ENCODE results near the gene ADCY1.

Gene ADCY1

GRCh38 chr7:45594745-45595535 is 20.8 kb downstream of the ADCY1 start:
- no peak for DNase-seq

DNA sequence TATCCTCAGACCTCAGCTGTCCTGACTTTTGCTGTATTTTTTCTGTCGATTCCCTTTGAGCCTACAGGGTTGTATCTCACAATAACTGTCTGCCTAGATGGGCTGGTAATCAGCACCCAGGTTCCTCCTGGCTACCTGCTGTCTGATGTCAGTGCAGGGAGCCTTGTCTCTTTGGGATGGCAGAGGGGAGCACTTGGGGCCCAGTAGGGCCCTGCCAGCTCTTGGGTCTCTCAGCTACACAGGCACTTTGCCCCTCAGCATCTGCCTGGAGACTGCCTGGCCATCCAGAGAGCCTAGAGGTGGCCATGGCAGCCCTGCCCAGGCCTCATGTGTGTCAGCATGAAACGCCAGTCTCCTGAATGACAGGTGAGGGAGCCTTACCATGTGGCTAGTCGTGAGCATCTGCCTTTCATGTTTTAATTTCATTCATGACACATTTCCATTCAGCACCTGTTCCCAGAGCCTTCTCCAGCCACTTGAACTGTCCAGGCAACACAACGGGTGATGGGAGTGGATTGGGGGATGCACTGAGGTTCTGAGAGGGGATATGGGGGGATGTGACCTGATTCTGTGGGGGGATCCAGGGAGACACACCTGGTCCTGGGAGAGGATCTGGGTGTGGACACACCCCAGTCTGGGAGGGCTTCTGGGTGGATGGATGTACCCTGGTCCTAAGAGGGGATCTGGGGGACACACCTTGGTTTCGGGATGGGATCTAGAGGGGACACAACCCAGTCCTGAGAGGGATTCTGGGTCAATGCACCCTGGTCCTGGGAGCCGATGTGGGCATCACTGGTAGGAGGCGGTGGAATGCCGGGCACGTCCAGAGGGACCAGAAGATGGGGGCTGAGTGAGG is 21.9 kb downstream of the ADCY1 start:
- DNase-seq, result no peak

DNA sequence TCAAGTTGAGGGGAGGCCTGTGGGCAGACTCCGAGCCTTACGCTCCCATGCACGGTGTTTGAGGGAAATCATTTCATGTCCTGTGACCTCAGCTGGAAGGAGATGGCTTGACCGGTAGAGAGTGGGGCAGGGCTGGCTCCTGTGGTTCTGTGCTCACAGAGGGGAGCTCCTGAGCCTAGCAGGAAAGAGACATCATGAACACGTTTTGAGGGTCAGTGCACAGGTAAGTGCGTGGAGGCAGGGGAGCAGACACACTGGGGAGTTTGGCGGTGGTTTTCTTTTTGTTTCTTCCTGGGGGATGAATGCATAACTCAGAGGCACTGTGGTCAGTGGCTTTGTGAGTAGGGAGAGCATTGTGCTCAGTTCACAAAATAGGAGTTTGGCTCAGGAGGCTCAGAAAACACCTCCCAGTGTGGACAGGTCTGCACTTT is 22.5 kb downstream of the ADCY1 start:
- DNase-seq, result no peak

DNA sequence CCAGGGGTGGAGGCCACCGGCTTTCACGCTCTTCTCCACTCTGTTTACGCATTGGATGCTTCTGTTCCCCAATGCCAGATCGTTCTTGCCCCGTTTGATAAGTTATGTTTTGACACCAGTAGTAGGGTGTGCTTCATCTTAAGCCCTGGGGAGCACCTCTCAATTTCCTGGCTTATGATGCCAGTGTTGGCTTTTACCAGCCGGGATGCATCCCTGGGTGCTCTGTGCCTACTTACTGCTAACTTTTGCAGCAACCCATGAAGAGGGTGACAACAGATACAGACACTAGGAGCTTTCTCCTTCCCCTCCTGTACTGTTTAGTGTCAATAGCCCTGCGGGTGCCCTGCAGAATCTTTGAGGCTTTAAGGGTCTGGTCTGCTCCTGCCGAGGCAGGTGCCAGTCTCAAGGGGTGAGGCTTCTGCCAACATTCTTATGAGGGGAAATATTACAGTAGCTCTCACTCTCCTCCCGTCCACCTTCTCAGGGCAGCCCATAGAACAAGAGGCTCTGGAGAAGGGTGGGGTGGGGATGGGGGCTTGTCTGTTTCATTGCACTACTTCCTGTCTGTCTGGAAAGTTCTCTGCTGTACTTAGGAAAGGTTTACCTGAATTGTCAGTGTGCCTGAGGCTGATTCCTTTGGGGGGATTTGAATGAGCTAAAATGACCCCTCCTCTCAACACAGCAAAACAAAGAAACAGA is 23.3 kb downstream of the ADCY1 start:
- no peak for DNase-seq

GRCh38 chr7:45598886-45599520 is 24.8 kb downstream of the ADCY1 start:
- no peak for DNase-seq

DNA sequence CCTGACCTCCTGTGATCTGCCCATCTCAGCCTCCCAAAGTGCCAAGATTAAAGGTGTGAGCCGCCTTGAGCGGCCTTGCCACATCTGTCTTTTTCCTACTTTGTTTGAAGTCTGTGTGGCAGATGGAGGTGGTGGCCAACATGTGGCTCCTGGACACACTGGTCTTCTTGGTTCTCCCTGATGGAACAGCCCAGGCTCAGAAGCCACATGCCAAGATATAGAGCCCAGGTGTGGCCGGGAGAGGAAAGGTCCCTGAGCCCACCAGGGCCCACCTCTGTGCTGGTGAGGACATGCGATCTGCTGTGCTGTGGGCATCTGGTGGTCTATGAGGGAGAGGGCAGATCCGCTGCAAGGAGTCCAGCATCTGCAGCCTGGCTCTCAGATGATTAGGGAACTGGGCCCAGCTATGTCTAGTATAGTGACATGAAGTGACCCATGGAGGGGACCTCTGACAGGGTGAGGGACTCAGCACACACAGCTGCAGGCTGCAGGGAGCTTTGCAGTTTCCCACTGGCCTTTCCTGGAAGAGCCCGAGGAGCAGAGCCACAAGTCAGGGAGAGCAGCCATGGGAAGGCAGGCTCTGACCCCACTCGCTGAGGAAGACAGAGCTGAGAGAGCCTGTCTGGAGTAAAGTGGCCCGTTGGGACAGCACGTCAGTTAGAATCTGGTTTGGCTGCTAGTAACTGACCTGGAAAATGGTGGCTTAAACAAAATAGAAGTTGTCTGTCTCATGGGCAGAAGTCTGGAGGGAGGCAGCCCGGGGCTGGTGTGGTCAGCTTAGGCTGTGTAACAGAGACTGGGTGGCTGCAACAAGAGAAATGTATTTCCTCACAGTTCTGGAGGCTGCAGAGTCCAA is 25.9 kb downstream of the ADCY1 start:
- DNase-seq, result no peak

DNA sequence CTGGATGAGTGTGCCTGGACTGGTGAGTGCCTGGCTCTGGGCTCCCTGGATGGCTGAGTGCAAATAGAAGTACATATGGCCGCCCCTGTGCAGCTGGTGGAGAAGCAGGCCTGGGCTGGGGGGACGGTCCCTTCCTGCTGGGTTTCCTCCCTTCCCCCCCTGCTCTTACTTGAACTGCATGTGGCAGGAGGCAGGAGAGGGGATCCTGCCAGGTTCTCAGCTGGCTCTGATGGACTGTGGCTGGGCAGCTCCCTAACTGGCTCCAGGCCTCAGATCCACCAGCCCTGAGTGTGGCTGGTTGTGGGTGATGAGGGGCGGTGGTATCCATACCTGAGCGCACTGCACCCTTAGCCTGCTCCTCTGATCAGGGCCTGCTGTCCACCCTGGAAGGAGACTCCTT is 26.9 kb downstream of the ADCY1 start:
- no peak for DNase-seq

DNA sequence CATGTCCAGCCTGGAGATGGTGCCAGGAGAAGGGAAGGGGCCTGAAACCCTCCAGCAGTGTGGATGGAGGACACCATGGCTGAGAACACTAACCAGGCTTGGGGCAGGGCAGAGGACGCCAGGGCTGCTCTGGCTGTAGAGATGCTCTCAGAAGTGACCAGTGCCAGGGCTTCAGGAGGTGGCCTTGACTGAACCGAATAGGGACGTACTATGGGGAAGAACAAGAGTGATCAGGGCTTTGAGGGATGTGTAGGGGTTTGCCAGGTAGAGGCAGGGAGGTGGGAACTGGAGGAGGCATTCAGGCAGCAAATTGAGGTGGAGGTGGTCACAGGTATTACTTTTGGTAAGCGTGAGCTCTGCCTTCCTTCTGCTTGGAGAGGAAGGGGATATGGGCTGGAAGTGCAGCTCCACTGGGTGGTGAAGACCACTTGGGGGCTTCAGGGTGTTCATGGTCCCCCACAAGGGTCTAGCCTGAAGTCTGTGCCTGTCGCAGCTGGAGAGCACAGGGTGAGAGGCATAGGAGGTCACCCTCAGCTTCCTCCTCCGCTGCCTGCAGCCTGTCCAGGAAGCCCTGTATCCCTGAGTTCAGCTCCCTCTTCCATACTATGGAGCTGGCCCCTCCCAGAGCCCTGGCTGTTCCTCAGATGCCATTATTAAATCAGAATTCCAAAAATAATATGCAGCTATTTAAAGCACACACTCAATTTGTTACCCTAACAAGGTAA is 27.8 kb downstream of the ADCY1 start:
- DNase-seq, result no peak

DNA sequence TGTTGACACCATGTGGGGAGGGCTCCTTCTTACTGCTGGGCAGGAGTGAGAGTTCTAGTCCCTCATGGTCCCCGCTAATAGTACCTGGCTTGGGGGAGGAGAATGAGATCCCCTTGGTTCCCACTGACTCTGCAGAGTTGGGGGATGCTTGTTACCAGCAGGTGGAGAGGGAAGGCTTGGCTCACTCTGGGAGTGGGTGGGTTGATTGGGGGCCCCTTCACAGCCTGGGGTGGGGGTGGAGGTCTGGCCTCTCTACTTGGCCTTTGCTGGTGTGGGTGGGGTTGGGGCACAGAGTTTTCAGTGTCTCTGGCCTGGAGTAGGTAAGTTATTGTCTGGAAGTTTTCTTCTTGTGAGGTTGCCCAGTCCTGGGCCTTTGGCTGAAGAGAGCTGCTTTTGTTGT is 31.9 kb downstream of the ADCY1 start:
- DNase-seq, result no peak

DNA sequence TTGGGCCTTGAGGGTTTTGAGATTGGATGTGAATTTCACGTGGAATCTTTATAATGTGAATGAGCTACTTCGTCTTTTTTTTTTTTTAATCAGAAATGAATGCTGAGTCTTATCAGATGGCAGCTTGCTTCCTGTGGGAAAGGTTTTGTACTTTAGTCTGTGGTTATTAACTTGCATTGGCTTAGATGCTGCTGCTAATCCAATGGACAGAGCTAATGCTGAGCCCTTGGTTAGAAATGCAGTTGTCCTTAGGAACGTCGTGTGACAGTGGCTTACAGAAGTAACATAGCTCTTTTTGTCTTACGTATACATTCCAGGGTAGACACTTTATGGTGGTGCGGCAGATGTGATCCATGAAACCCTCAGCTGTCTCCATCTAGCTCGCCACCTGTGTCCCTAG is 32.8 kb downstream of the ADCY1 start:
- no peak for DNase-seq

DNA sequence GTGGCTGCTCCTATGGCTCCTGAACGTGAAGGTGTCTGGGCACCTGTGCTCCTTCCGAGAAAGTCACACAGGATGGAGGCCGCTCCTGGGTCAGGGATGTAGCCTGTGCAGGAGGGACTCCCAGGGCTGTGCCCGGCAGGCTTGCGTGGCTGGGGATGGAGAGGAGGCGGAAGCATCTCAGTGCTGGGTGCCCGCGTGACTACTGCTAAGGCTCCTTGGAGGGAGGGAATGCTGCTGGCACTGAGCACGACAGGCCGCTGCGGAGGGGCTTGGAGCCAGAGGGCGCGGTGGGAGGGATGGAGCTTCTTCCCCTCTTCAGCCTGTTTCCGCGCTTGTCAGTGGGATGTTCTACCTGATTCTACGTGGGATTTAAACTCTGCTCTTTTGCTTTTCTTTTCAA is 35.0 kb downstream of the ADCY1 start:
- DNase-seq, result no peak

DNA sequence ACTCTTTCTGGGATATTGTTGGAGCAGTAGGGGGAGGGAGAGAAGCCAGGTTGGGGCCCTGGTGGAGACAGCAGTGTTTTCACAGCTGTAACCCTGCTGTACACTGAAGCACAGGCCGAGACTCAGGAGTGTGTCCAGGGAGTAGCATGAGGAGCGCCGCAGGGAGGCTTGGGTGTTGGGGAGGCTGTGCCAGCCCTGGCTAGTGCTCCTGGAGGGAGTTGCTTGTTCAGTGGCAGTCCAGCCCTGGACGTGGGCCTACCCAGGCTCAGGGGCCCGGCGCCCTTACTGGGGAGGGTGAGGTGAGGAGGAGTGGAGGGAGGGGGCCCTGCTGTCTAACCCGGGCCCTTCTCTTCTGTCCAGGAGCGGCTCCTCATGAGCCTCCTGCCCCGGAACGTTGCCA is 35.9 kb downstream of the ADCY1 start:
- DNase-seq, result no peak

GRCh38 chr7:45610660-45611299 is 36.6 kb downstream of the ADCY1 start:
- no peak for DNase-seq

DNA sequence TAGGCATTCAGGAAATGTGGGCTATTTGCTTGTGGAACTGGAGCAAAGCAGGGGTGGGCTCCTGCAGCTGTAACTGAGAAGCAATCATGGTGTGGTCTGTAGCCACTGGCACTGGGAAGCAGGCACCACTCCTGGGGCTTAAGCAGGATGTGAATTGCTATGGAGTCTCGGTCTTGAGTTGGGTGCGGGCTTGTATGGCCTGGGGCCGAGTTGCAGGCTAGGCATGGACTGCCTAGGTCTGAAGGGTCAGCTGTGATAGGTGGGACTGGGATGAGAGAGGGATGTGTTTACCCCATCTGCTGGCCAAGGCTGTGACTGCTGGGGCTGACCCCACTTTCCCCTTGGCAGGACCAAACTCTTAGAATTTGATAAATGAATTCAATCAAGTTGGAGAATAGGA is 43.0 kb downstream of the ADCY1 start:
- no peak for DNase-seq

DNA sequence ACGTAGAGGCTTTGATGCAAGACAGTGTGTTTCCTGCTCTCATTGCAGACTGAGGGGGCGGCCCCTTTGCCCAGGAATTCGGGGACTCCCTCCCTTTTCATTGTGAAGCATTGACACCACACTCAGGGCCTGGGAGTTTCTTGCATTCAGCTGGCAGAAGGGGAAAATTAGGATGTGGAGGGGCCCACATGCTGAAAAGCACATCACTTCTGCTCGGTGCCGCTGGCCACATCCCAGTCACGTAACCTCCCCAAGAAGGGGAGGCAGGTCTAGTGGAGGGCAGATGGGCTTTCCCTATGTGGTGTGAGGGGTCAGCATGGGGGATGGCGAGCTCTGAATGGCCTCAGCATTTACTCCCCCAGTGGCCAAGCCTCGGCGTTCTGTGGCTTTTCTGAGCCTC is 47.9 kb downstream of the ADCY1 start:
- no peak for DNase-seq

- no peak for DNase-seq
Observed at GRCh38 chr7:45623157-45623556, 49.0 kb downstream of the ADCY1 start.

DNA sequence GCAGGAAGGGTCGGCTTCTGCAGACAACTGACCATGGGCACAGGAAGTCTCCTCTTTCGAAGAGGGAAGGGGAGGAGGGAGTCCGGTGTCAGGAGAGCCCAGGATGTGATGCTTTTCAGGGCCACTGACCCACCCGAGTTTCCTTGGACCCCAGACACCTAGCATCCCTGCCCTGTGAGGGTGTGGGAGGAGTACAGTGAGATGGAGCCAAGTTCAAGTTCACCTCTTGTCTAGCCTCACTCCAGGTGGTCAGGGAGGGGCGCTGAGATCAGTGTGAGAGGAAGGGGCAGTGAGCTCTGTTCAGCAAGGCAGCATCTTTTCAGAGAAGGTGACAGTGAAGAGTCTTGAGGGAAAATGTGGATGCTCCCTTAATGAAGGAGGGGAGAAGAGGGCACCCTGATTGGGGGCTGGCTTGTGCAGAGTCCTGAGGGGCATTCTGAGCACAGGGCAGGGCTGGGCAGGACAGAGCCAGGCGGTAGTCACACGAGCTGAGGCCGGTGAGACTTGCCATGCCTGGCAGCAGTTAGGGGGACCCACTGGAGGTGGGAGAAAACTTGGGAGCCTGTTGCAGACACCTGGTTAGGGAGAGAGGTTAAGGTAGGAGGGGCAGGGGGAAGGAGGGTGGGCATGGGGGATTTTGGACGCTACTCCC is 49.7 kb downstream of the ADCY1 start:
- DNase-seq, result no peak

- no peak for DNase-seq
Observed at GRCh38 chr7:45624392-45624760, 50.2 kb downstream of the ADCY1 start.

GRCh38 chr7:45625067-45625466 is 50.9 kb downstream of the ADCY1 start:
- DNase-seq, result no peak

DNA sequence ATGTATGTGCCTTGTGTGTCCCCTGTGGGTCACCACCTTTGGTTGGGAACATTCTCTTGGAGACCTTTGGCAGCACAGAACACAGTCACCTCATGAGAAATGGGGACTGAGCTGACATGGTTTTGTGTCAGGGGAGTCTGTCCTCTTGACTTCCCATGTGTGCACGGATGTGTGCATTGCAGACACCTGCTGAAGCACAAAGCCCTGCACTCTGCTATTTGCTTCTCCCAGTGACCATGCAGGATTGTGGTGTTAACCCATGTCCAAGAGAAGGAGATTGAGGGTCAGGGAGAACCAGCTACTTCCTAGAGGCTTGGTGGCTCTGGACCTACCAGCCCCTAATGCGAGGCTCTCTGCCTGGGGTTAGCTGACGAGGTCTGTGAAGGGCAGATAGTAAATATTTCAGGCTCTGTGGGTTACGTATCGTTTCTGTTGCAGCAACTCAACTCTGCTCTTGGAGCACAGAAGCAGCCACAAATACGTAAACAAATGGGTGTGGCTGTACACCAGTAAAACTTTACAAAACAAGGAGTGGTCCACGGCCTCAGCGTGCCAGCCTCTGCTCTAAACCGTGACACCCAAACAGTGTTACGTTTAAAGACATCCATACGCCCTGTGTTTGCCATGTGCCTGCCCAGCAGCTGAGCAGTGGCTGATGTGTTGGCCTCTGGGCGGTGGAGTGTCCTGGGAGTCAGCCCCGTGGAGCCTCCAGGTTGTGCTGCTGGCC is 51.7 kb downstream of the ADCY1 start:
- DNase-seq, result no peak
